Activated CD4-positive, alpha-beta T cell treated with anti-CD3 and anti-CD28 coated beads, Interleukin-10, Interleukin-2, amounts not matched to agents 100 ng/mL and 50 ng/mL, durations not matched to agents 16 hours and 8 hours (primary cell): Measurements from ENCODE around the gene RANBP17.
"Not testable (repeated sequence)": the region's sequence is repeated elsewhere in the genome, so short reads cannot be mapped to it uniquely, and the experiment has no call there.

Source experiments
- DNase-seq: peaks from one replicate; pipeline ENCODE4 v3.0.0-alpha.2; 2020

The RANBP17 gene

DNA sequence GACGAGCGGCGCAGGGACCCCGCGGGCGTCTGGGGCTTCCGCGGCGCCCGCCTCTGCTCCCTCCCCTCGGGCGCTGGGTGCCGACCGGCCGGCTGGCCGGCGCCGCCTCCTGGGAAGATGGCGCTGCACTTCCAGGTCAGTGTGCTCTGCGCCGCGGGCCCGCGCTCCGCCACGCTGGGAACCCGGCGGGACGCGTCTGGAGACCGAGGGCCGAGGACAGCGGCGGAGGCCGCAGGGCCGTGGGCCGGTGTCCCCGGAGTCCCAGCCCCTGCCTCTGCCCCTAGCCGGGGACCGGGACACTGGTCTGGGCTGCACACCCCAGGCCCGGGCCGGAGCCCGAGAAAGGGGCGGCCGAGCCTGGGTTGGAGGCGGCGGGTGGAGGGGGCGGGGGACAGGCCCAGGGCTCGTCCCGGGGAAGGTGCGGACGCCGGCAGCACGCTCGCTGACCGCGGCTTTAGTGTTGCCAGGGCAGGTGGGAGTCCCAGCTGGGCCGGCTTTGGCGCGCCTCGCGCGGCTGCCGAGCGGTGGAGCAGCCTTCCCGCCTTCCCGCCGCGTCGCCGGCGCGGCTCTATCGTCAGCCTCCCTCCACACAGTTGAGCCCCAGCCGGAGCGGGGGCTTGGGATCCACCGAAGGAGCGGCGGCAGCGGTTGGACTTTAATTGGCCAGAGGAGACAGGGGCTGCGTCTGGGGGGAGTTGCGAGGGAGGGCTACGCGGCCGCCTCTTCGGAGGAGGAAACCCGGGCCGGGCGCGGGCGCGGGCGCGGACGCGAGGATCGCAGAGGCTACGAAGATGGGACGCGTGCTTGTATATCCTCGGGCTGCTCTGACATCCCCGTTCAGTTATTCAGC lies at the start of gene RANBP17:
Gene RANBP17, plus strand, starts transcription at position 102 of the 850 bp plus-strand sequence.
- DNase-seq, result no peak

DNA sequence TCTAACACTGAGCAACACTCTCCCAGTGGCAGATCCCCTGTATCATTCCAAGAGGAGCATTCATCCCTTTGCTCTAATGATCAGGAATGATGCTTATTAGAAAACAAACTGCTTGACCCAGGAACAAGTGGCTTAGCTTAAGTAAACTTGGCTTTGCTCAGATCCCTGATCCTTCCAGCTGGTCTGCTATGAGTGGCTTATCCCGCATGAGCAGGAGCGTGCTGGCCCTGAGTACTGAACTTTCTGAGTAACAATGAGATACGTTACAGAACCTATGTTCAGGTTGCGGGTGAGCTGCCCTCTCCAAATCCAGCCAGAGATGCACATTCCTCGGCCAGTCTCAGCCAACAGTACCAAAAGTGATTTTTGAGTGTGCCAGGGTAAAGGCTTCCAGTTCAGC lies 48.6 kb upstream of the RANBP17 start:
- no peak for DNase-seq

- DNase-seq, result no peak
Observed at GRCh38 chr5:170817195-170817594, 44.6 kb upstream of the RANBP17 start.

GRCh38 chr5:170818232-170818631 lies 43.6 kb upstream of the RANBP17 start:
- no peak for DNase-seq

- no peak for DNase-seq
Observed at GRCh38 chr5:170819824-170820223, 42.0 kb upstream of the RANBP17 start.

- DNase-seq, result no peak
Observed at GRCh38 chr5:170821257-170821800, 40.5 kb upstream of the RANBP17 start.

GRCh38 chr5:170826117-170826516 lies 35.7 kb upstream of the RANBP17 start:
- no peak for DNase-seq

GRCh38 chr5:170832241-170832640 lies 29.6 kb upstream of the RANBP17 start:
- no peak for DNase-seq

DNA sequence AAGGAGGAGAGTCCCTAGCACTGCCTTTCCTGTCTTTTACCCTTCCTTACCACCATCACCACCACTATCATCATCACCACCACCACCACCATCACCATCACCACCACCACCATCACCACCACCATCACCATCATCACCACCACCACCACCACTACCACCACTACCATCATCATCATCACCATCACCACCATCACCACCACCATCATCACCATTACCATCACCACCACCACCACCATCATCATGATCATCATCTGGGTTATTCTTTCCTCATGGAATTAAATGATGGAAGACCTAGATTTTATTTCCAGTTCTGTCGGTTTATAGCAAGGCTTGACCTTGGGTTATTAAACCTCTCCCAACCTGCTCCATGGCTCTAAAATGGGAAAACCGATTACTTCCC lies 27.8 kb upstream of the RANBP17 start:
- DNase-seq, result not testable (repeated sequence)

DNA sequence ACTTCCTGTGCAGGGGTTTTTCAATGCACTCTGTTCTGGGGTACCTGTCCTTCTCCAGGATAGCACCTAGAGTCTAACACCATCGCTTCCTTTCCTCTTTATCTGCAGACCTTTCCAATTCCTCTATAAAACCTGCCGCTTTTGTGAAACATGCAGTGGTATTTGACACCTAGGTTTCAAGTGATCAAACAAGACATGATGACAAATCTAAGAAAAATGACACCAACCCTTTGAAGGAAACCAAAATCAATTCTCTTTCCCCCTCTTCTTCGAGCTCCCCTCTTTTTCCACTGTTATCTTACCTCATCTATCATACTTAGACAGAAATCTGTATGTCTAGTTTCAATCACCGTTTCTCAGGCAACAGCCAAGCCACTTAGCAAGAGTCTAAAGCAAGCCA lies 25.6 kb upstream of the RANBP17 start:
- DNase-seq, result no peak

GRCh38 chr5:170843870-170844269 lies 17.9 kb upstream of the RANBP17 start:
- DNase-seq, result no peak

- no peak for DNase-seq
Observed at GRCh38 chr5:170844651-170845050, 17.2 kb upstream of the RANBP17 start.

GRCh38 chr5:170846416-170846815 lies 15.4 kb upstream of the RANBP17 start:
- DNase-seq, result no peak

- DNase-seq, result no peak
Observed at GRCh38 chr5:170846846-170847245, 15.0 kb upstream of the RANBP17 start.

DNA sequence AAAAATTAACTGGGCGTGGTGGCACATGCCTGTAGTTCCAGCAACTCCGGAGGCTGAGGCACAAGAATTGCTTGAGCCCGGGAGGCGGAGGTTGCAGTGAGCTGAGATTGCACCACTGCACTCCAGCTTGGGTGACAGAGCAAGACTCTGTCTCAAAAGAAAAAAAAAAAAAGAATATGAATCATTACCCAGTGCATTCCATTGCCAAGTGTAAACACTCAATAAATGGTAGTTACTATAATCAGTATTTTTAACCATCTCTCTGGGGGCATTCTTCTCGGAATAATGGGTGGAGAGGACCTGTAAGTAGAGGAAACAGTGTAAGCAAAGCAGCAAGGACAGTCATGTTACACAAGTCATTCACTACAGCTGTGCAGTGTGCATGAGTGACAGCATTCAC lies 13.8 kb upstream of the RANBP17 start:
- DNase-seq, result no peak

DNA sequence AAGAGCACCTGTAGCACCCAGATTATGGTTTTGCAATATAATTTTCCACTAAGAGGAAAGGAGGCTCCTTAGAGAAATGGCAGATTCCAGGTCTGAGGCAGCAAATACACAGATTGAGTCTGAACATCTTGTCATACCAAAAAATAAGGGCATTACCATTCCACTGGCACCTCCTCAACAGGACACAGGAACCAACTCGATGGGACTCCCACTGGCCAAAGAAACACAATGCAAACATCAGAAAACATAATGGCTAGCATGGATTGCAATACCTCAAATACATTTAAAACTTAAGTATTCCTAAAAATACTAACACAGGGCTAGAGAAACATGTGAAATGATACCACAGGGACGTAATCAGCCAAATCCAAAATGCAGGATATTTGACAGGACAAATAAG lies 12.4 kb upstream of the RANBP17 start:
- no peak for DNase-seq

- no peak for DNase-seq
Observed at GRCh38 chr5:170854566-170854965, 7.3 kb upstream of the RANBP17 start.

- DNase-seq, result no peak
Observed at GRCh38 chr5:170857066-170857465, 4.8 kb upstream of the RANBP17 start.

DNA sequence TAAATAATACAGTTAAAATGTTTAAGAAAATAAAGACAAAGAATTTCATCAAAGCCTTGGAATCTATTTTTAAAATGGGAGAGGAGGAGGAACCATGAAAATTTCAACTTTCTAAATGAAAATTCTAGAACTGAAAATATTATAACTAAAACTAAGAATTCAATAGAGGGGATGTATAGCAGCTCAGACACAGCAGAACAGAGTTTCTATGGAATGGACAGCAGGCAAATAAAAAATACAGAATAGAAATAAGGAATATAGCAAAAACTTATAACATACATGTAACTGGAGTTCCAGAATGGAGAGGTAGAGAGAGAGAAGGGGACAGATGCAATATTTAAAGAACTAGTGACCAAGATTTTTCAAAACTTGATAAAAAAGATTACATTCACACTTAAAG lies 1.4 kb upstream of the RANBP17 start:
- no peak for DNase-seq

GRCh38 chr5:170860818-170861666 lies 776 bp upstream of the RANBP17 start:
- no peak for DNase-seq

DNA sequence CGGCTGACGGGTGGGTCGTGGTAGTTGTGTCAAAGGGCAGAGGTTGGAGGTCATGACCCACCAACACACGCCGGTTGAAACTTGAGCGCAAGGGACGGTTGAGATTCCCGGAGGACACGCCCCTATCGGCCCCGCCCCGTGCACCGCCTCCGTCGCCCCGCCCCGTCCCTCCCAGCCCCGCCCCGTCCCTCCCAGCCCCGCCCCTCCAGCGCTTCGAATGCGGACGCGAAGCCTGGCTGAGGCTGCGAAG lies 226 bp upstream of the RANBP17 start:
- DNase-seq, result no peak

DNA sequence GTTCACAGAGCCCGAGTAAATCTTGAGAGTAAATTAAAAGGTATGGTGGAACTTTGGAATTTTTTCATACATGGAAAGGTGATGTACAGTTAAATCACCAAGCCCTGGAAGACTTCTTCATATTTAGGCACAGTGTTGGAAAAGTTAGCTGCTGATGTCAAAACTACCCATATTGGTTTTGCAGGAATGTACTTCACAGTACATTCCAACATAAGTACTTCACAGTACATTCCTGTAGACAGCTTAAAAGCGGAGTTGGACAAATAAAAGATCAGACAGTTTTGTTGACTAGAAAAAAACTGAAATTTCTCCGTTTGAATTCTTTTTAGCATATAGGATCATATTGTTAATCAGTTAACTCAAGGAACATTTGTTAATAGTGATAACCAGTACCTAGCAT lies 1.8 kb downstream of the RANBP17 start:
- DNase-seq, result no peak

- DNase-seq, result no peak
Observed at GRCh38 chr5:170865622-170866021, 3.8 kb downstream of the RANBP17 start.

DNA sequence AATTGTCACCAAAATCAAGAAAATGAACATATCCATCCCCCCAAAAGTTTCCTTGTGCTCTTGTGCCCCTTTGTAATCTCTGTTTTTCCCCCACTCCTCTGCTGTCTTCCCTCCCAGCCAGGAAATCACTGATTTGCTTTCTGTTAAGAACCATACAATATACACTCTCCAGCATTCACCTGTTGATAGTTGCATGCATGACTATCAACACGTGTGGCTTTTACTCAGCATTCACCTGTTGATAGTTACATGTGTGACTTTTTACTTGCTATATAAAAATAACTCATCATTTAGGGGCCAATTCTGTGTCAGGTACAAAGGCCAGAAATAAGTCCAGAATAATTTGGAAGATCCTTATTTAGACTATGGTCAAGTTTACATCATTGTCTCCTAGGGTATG lies 6.0 kb downstream of the RANBP17 start:
- no peak for DNase-seq
